Ishikawa (cell line): Measurements from ENCODE around the gene FNBP1.

ENCODE experiments used
- EGR1 ChIP-seq: IDR thresholded peaks from 2 replicates; pipeline ENCODE4 v1.6.1; 2012
- EP300 ChIP-seq: IDR thresholded peaks from 2 replicates; pipeline ENCODE4 v1.6.1; 2012; ENCODE audit warnings: borderline replicate concordance
- MAX ChIP-seq: IDR thresholded peaks from 2 replicates; pipeline ENCODE4 v1.6.1; 2012
- NFIC ChIP-seq: IDR thresholded peaks from 2 replicates; pipeline ENCODE4 v1.6.1; 2012
- RAD21 ChIP-seq: IDR thresholded peaks from 2 replicates; pipeline ENCODE4 v1.6.1; 2012; ENCODE audit warnings: low read depth
- TAF1 ChIP-seq: IDR thresholded peaks from 2 replicates; pipeline ENCODE4 v1.6.1; 2012; ENCODE audit warnings: low read depth, mild to moderate bottlenecking
- ZBTB7A ChIP-seq: IDR thresholded peaks from 2 replicates; pipeline ENCODE4 v1.6.1; 2012; ENCODE audit warnings: low read depth
- TF ChIP-seq, protein P1 (sequence below): IDR thresholded peaks from 2 replicates; pipeline ENCODE4 v1.6.1; 2012; ENCODE audit warnings: low read depth, mild to moderate bottlenecking

- TF ChIP-seq, protein P1, sequence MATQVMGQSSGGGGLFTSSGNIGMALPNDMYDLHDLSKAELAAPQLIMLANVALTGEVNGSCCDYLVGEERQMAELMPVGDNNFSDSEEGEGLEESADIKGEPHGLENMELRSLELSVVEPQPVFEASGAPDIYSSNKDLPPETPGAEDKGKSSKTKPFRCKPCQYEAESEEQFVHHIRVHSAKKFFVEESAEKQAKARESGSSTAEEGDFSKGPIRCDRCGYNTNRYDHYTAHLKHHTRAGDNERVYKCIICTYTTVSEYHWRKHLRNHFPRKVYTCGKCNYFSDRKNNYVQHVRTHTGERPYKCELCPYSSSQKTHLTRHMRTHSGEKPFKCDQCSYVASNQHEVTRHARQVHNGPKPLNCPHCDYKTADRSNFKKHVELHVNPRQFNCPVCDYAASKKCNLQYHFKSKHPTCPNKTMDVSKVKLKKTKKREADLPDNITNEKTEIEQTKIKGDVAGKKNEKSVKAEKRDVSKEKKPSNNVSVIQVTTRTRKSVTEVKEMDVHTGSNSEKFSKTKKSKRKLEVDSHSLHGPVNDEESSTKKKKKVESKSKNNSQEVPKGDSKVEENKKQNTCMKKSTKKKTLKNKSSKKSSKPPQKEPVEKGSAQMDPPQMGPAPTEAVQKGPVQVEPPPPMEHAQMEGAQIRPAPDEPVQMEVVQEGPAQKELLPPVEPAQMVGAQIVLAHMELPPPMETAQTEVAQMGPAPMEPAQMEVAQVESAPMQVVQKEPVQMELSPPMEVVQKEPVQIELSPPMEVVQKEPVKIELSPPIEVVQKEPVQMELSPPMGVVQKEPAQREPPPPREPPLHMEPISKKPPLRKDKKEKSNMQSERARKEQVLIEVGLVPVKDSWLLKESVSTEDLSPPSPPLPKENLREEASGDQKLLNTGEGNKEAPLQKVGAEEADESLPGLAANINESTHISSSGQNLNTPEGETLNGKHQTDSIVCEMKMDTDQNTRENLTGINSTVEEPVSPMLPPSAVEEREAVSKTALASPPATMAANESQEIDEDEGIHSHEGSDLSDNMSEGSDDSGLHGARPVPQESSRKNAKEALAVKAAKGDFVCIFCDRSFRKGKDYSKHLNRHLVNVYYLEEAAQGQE = no peak
- TF ChIP-seq TAF1 (no peak), MAX (no peak), RAD21 (no peak), EP300 (no peak), EGR1 (no peak), ZBTB7A (no peak), NFIC (no peak)
These were observed 161.3 kb downstream of the FNBP1 start for GRCh38 chr9:129881547-129882324.
